ENCODE measurements around the gene DNAJC13. TPM values are rescaled to one million over a fixed set of nuclear protein-coding genes. Genes with fewer than 3 reads are reported as not detected.

The DNAJC13 gene
- total RNA-seq, 3 donors from 2014 or later = 16.5 to 16.8 (median 16.8) TPM

- Mint-ChIP-seq H3K9me3 (no peaks in the 10 kb centered on the region), H3K36me3 (ENCODE audit: insufficient read depth) (peaks cover 21% of the 10 kb centered on the region)
These were observed 5.2 kb downstream of the DNAJC13 start for GRCh38 chr3:132422531-132422930.

GRCh38 chr3:132432639-132433038, 15.3 kb downstream of the DNAJC13 start:
- H3K4me1 Mint-ChIP-seq (ENCODE audit: low read depth) = peaks cover 33% of the 10 kb centered on the region
- peaks cover 9% of the 10 kb centered on the region for H3K36me3 Mint-ChIP-seq (ENCODE audit: insufficient read depth)
- ATAC-seq = peak; percentile 88

More at GRCh38 chr3:132422531-132422930, 5.2 kb downstream of the DNAJC13 start:
- no peak overlapping the region for H3K4me3 Mint-ChIP-seq
- no peak for DNase-seq
- H3K27me3 Mint-ChIP-seq (ENCODE audit: low read depth) = no peaks in the 10 kb centered on the region
- ATAC-seq = no peak
- H3K4me1 Mint-ChIP-seq (ENCODE audit: low read depth) = peaks cover 42% of the 10 kb centered on the region

GRCh38 chr3:132433121-132433520, 15.8 kb downstream of the DNAJC13 start:
- DNase-seq = no peak
- Mint-ChIP-seq H3K4me1 (ENCODE audit: low read depth) (peaks cover 33% of the 10 kb centered on the region), H3K4me3 (no peak overlapping the region), H3K36me3 (ENCODE audit: insufficient read depth) (peaks cover 9% of the 10 kb centered on the region), H3K27me3 (ENCODE audit: low read depth) (no peaks in the 10 kb centered on the region), H3K9me3 (no peaks in the 10 kb centered on the region)
- no peak for ATAC-seq

More at GRCh38 chr3:132432639-132433038, 15.3 kb downstream of the DNAJC13 start:
- H3K9me3 Mint-ChIP-seq = no peaks in the 10 kb centered on the region
- H3K27me3 Mint-ChIP-seq (ENCODE audit: low read depth) = no peaks in the 10 kb centered on the region
- no peak for DNase-seq
- no peak overlapping the region for H3K4me3 Mint-ChIP-seq

GRCh38 chr3:132435224-132435910, 18.1 kb downstream of the DNAJC13 start:
- Mint-ChIP-seq H3K36me3 (ENCODE audit: insufficient read depth) (peaks cover 8% of the 10 kb centered on the region), H3K9me3 (no peaks in the 10 kb centered on the region), H3K4me1 (ENCODE audit: low read depth) (peaks cover 32% of the 10 kb centered on the region), H3K4me3 (no peak overlapping the region), H3K27me3 (ENCODE audit: low read depth) (no peaks in the 10 kb centered on the region)
- no peak for DNase-seq
- peak; percentile 62 to 76 for ATAC-seq

GRCh38 chr3:132435911-132436425, 18.7 kb downstream of the DNAJC13 start:
- Mint-ChIP-seq H3K4me1 (ENCODE audit: low read depth) (peaks cover 32% of the 10 kb centered on the region), H3K36me3 (ENCODE audit: insufficient read depth) (peaks cover 8% of the 10 kb centered on the region), H3K9me3 (no peaks in the 10 kb centered on the region), H3K4me3 (no peak overlapping the region), H3K27me3 (ENCODE audit: low read depth) (no peaks in the 10 kb centered on the region)
- no peak for DNase-seq
- no peak for ATAC-seq

GRCh38 chr3:132443421-132443820, 26.1 kb downstream of the DNAJC13 start:
- no peak overlapping the region for H3K4me3 Mint-ChIP-seq
- ATAC-seq (no peak), DNase-seq (no peak)
- no peaks in the 10 kb centered on the region for H3K36me3 Mint-ChIP-seq (ENCODE audit: insufficient read depth)
- no peaks in the 10 kb centered on the region for H3K27me3 Mint-ChIP-seq (ENCODE audit: low read depth)
- no peaks in the 10 kb centered on the region for H3K9me3 Mint-ChIP-seq
- peaks cover 13% of the 10 kb centered on the region for H3K4me1 Mint-ChIP-seq (ENCODE audit: low read depth)

GRCh38 chr3:132444383-132444782, 27.1 kb downstream of the DNAJC13 start:
- Mint-ChIP-seq H3K36me3 (ENCODE audit: insufficient read depth) (no peaks in the 10 kb centered on the region), H3K9me3 (no peaks in the 10 kb centered on the region), H3K27me3 (ENCODE audit: low read depth) (no peaks in the 10 kb centered on the region), H3K4me3 (no peak overlapping the region), H3K4me1 (ENCODE audit: low read depth) (peaks cover 11% of the 10 kb centered on the region)
- DNase-seq (no peak), ATAC-seq (no peak)

GRCh38 chr3:132445817-132446216, 28.5 kb downstream of the DNAJC13 start:
- H3K36me3 Mint-ChIP-seq (ENCODE audit: insufficient read depth) = no peaks in the 10 kb centered on the region
- H3K4me3 Mint-ChIP-seq = no peak overlapping the region
- no peak for ATAC-seq

GRCh38 chr3:132448216-132448961, 31.1 kb downstream of the DNAJC13 start:
- Mint-ChIP-seq H3K4me3 (no peak overlapping the region), H3K27me3 (ENCODE audit: low read depth) (no peaks in the 10 kb centered on the region), H3K4me1 (ENCODE audit: low read depth) (peaks cover 2% of the 10 kb centered on the region), H3K36me3 (ENCODE audit: insufficient read depth) (peaks cover 13% of the 10 kb centered on the region), H3K9me3 (no peaks in the 10 kb centered on the region)
- DNase-seq = no peak
- ATAC-seq = no peak

More at GRCh38 chr3:132445817-132446216, 28.5 kb downstream of the DNAJC13 start:
- DNase-seq = no peak
- Mint-ChIP-seq H3K4me1 (ENCODE audit: low read depth) (peaks cover 11% of the 10 kb centered on the region), H3K27me3 (ENCODE audit: low read depth) (no peaks in the 10 kb centered on the region), H3K9me3 (no peaks in the 10 kb centered on the region)

GRCh38 chr3:132456136-132456535, 38.8 kb downstream of the DNAJC13 start:
- Mint-ChIP-seq H3K4me3 (no peak overlapping the region), H3K36me3 (ENCODE audit: insufficient read depth) (peaks cover 49% of the 10 kb centered on the region), H3K4me1 (ENCODE audit: low read depth) (no peaks in the 10 kb centered on the region), H3K27me3 (ENCODE audit: low read depth) (no peaks in the 10 kb centered on the region), H3K9me3 (no peaks in the 10 kb centered on the region)
- DNase-seq (no peak), ATAC-seq (no peak)

- Mint-ChIP-seq H3K36me3 (ENCODE audit: insufficient read depth) (peaks cover 49% of the 10 kb centered on the region), H3K9me3 (no peaks in the 10 kb centered on the region), H3K4me1 (ENCODE audit: low read depth) (no peaks in the 10 kb centered on the region), H3K27me3 (ENCODE audit: low read depth) (no peaks in the 10 kb centered on the region), H3K4me3 (no peak overlapping the region)
- DNase-seq (no peak), ATAC-seq (no peak)
These were observed 39.3 kb downstream of the DNAJC13 start for GRCh38 chr3:132456571-132456970.

GRCh38 chr3:132457286-132457685, 40.0 kb downstream of the DNAJC13 start:
- Mint-ChIP-seq H3K36me3 (ENCODE audit: insufficient read depth) (peaks cover 45% of the 10 kb centered on the region), H3K4me3 (no peak overlapping the region), H3K27me3 (ENCODE audit: low read depth) (no peaks in the 10 kb centered on the region), H3K9me3 (no peaks in the 10 kb centered on the region), H3K4me1 (ENCODE audit: low read depth) (no peaks in the 10 kb centered on the region)
- no peak for DNase-seq
- ATAC-seq = no peak

GRCh38 chr3:132459551-132459950, 42.2 kb downstream of the DNAJC13 start:
- no peaks in the 10 kb centered on the region for H3K4me1 Mint-ChIP-seq (ENCODE audit: low read depth)
- DNase-seq = no peak
- no peaks in the 10 kb centered on the region for H3K9me3 Mint-ChIP-seq
- H3K4me3 Mint-ChIP-seq = no peak overlapping the region
- ATAC-seq = no peak
- no peaks in the 10 kb centered on the region for H3K27me3 Mint-ChIP-seq (ENCODE audit: low read depth)
- H3K36me3 Mint-ChIP-seq (ENCODE audit: insufficient read depth) = peaks cover 46% of the 10 kb centered on the region

- H3K9me3 Mint-ChIP-seq = no peaks in the 10 kb centered on the region
- H3K4me1 Mint-ChIP-seq (ENCODE audit: low read depth) = no peaks in the 10 kb centered on the region
- H3K4me3 Mint-ChIP-seq = no peak overlapping the region
- H3K36me3 Mint-ChIP-seq (ENCODE audit: insufficient read depth) = peaks cover 36% of the 10 kb centered on the region
- no peak for DNase-seq
- ATAC-seq = no peak
- no peaks in the 10 kb centered on the region for H3K27me3 Mint-ChIP-seq (ENCODE audit: low read depth)
These were observed 44.2 kb downstream of the DNAJC13 start for GRCh38 chr3:132461544-132461943.

- no peak overlapping the region for H3K4me3 Mint-ChIP-seq
These were observed 46.8 kb downstream of the DNAJC13 start for GRCh38 chr3:132464066-132464465.

More at GRCh38 chr3:132464066-132464465, 46.8 kb downstream of the DNAJC13 start:
- Mint-ChIP-seq H3K4me1 (ENCODE audit: low read depth) (no peaks in the 10 kb centered on the region), H3K36me3 (ENCODE audit: insufficient read depth) (peaks cover 32% of the 10 kb centered on the region), H3K9me3 (no peaks in the 10 kb centered on the region), H3K27me3 (ENCODE audit: low read depth) (no peaks in the 10 kb centered on the region)
- ATAC-seq = no peak
- no peak for DNase-seq

All from activated T-cell treated with anti-CD3 and anti-CD28 coated beads, Interleukin-2, amount 50 U/mL, for 4 hours (primary cell).